ENCODE data around the gene SNRNP35. TPM values are rescaled to one million over a fixed set of nuclear protein-coding genes. Genes with fewer than 3 reads are reported as not detected.
A peak's percentile ranks its signal among the peaks of the same experiment; 100 is the strongest.
"Not testable (repeated sequence)": the region's sequence is repeated elsewhere in the genome, so short reads cannot be mapped to it uniquely, and the experiment has no call there.

Gene SNRNP35
- total RNA-seq, 1 donor from 2014 or later, result 23.3 TPM

GRCh38 chr12:123506059-123506842, 48.3 kb downstream of the SNRNP35 start:
- Histone ChIP-seq H3K4me1 (peaks cover 8% of the 10 kb centered on the region), H3K36me3 (no peaks in the 10 kb centered on the region), H3K27ac (no peak overlapping the region), H3K4me3 (no peak overlapping the region), H3K27me3 (ENCODE audit: low read depth) (no peaks in the 10 kb centered on the region), H3K9me3 (no peaks in the 10 kb centered on the region)
- no peak for DNase-seq
- TF ChIP-seq, protein P1, sequence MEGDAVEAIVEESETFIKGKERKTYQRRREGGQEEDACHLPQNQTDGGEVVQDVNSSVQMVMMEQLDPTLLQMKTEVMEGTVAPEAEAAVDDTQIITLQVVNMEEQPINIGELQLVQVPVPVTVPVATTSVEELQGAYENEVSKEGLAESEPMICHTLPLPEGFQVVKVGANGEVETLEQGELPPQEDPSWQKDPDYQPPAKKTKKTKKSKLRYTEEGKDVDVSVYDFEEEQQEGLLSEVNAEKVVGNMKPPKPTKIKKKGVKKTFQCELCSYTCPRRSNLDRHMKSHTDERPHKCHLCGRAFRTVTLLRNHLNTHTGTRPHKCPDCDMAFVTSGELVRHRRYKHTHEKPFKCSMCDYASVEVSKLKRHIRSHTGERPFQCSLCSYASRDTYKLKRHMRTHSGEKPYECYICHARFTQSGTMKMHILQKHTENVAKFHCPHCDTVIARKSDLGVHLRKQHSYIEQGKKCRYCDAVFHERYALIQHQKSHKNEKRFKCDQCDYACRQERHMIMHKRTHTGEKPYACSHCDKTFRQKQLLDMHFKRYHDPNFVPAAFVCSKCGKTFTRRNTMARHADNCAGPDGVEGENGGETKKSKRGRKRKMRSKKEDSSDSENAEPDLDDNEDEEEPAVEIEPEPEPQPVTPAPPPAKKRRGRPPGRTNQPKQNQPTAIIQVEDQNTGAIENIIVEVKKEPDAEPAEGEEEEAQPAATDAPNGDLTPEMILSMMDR (IDR thresholded peaks at IDR 0.05), result no peak
- intact Hi-C loops (cut with DNase I), result no loop called here
- ATAC-seq, result no peak

- intact Hi-C loops (cut with DNase I), result no loop called here
- Histone ChIP-seq H3K27me3 (ENCODE audit: low read depth) (no peaks in the 10 kb centered on the region), H3K27ac (no peak overlapping the region), H3K36me3 (no peaks in the 10 kb centered on the region), H3K9me3 (no peaks in the 10 kb centered on the region), H3K4me3 (no peak overlapping the region), H3K4me1 (peaks cover 8% of the 10 kb centered on the region)
- ATAC-seq, result peak in 1 of 2 donors; percentile 25
- TF ChIP-seq, protein P1 (IDR thresholded peaks at IDR 0.05), result no peak
- no peak for DNase-seq
These were observed 48.9 kb downstream of the SNRNP35 start for GRCh38 chr12:123506843-123507236.

DNA sequence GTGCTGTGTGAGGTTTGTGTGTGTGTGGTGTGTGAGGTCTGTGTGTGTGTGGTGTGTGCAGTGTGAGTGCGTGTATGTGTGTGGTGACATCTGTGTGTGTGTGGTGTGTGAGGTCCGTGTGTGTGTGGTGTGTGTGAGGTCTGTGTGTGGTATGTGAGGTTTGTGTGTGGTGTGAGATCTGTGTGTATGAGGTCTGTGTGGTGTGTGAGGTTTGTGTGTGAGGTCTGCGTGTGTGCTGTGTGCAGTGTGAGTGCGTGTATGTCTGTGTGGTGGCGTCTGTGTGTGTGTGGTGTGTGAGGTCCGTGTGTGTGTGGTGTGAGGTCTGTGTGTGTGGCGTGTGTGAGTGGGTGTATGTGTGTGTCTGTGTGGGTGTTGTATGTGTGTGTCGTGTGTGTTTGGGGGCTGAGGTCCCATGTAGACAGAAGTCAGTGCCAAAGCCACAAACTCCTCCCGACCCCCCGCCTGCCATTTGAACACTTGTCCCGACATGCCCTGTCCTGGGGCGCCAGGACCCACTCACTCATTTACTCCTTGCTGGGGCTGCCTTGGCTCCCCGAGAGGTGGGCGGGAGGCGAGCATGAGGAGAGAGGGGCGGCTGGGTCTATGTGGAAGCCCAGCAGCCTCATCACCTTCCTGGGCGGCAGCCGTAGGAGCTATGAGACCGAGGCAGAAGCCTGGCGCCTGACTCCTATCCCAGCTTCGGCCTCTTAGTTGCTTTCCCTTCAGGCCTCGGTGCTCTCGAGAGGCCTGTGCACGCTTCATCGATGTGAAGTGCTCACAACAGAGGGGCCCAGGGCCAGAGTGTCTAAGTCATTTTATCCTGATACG, 55.1 kb downstream of the SNRNP35 start:
- ATAC-seq (peak; percentile 58 to 81), DNase-seq (peak; percentile 51)
- no peaks in the 10 kb centered on the region for H3K9me3 ChIP-seq
- intact Hi-C loops (cut with DNase I), result no loop called here
- TF ChIP-seq, protein P1 (IDR thresholded peaks at IDR 0.05), result no peak
- peaks cover 23% of the 10 kb centered on the region for H3K36me3 ChIP-seq
- H3K27me3 ChIP-seq (ENCODE audit: low read depth), result no peaks in the 10 kb centered on the region
- no peak overlapping the region for H3K4me3 ChIP-seq
- H3K27ac ChIP-seq, result peak overlapping the region; percentile 26
- H3K4me1 ChIP-seq, result peaks cover 8% of the 10 kb centered on the region

- DNase-seq (no peak), ATAC-seq (peak in 1 of 2 donors; percentile 24)
- TF ChIP-seq, protein P1 (IDR thresholded peaks at IDR 0.05), result no peak
- no peak overlapping the region for H3K4me3 ChIP-seq
- peaks cover 30% of the 10 kb centered on the region for H3K36me3 ChIP-seq
- intact Hi-C loops (cut with DNase I), result no loop called here
- no peaks in the 10 kb centered on the region for H3K9me3 ChIP-seq
- peaks cover 8% of the 10 kb centered on the region for H3K4me1 ChIP-seq
- peak overlapping the region; percentile 26 for H3K27ac ChIP-seq
- H3K27me3 ChIP-seq (ENCODE audit: low read depth), result no peaks in the 10 kb centered on the region
These were observed 55.9 kb downstream of the SNRNP35 start for GRCh38 chr12:123513805-123514204.

DNA sequence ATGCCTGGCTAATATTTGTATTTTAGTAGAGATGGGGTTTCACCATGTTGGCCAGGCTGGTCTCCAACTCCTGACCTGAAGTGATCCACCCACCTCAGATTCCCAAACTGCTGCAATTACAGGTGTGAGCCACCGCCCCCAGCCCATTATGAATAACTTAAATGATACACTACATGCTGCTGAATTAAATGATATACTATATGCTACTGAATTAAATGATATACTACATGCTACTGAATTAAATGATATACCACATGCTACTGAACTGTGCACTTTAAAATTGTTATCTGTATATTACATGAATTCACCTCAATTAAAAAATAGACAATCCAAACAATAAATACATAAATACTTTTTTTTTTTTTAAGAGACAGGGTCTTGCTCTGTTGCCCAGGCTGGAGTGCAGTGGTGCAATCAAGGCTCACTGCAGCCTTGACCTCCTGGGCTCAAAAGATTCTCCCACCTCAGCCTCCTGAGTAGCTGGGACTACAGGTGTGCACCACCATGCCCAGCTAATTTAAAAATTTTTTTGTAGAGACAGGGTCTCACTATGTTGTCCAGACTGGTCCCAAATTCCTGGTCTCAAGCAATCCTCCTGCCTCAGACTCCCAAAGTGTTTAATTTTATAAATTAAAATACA, 56.8 kb downstream of the SNRNP35 start:
- H3K27me3 ChIP-seq (ENCODE audit: low read depth); H3K4me3 ChIP-seq; ATAC-seq; intact Hi-C loops (cut with DNase I); H3K27ac ChIP-seq; H3K4me1 ChIP-seq; H3K9me3 ChIP-seq; DNase-seq: not testable (repeated sequence)
- H3K36me3 ChIP-seq, result peaks cover 37% of the 10 kb centered on the region

Data from lower lobe of right lung (tissue), 2 donors.